Stimulated activated memory B cell treated with anti-CD40 and anti-IgM and Interleukin-4, amounts not matched to agents 10 μg/mL and 1 μg/mL and 100 μg/mL, for 72 hours (primary cell): ENCODE results near the gene IFRD2.
A peak's percentile ranks its signal among the peaks of the same experiment; 100 is the strongest.

Experiments
- ATAC-seq: fragments of 150-1000 bp; cut with Tn5 transposase; 2 replicates; pipeline ENCODE4 v1.10.0; 2021
- H3K27ac Mint-ChIP-seq: one replicate; pipeline ENCODE4 v1.8.0; 2022; ENCODE audit warnings: mild to moderate bottlenecking, mixed read lengths
- H3K27me3 Mint-ChIP-seq: one replicate; pipeline ENCODE4 v1.8.0; 2022; ENCODE audit warnings: mixed read lengths
- H3K36me3 Mint-ChIP-seq: one replicate; pipeline ENCODE4 v1.8.0; 2022; ENCODE audit warnings: mixed read lengths
- H3K4me1 Mint-ChIP-seq: one replicate; pipeline ENCODE4 v1.8.0; 2022; ENCODE audit warnings: mixed read lengths
- H3K4me3 Mint-ChIP-seq: one replicate; pipeline ENCODE4 v1.8.0; 2022; ENCODE audit warnings: mild to moderate bottlenecking, moderate library complexity, mixed read lengths
- H3K9me3 Mint-ChIP-seq: one replicate; pipeline ENCODE4 v1.8.0; 2022; ENCODE audit warnings: mixed read lengths

The IFRD2 gene

DNA sequence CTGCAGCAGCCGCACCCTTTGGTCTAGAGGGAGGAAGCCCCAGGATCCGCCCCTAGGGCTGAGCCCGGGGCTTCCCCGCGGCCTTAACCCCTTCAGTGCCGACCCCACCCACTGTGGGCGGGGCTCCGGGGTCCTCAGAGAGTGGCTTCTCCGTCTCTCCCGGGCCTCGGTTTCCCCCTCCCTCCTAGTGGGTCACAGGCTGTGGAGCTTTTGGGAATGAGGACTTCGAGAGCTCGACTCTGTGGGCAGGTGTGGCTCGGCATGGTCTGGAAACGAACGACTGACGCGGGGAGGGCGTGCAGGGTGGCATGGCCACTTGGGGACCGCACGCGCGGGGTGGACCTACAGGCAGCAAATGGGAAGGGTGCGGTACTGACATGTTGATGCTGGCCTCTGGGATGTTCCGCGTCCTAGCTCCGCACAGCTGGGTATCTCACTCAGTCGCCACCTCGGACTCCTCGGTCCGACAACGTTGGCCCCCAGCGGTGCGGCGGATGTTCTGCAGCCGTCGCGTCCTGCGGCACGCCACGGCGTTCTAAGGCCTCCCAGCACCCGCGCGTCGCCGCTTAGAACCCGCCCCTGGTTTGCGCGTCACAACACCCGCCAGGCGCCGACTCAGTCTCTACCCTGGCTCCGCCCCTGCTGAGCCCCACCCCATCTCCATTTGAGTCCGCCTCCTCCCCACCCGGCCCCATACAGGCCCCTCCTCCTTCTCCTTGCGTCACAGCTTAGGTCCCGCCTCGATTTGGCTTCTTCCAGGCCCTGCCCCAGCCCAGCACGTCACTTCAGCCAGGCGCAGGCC lies 6.8 kb upstream of the IFRD2 start, which contains the start of the genes HYAL3 and NAA80:
HYAL3 (minus strand) TSS at position 570 of the 802 bp plus-strand sequence. CDS start 3,803 bp downstream, outside the sequence.
NAA80 (minus strand) TSS at position 570 of the 802 bp plus-strand sequence. CDS start 1,942 bp downstream, outside the sequence.
- Mint-ChIP-seq H3K4me3 (peak within 1 kb of the TSS; percentile 94), H3K27me3 (no peaks in the 10 kb centered on the region), H3K36me3 (peaks cover 6% of the 10 kb centered on the region), H3K27ac (peak within 1 kb of the TSS; percentile 99), H3K4me1 (peaks cover 39% of the 10 kb centered on the region), H3K9me3 (no peaks in the 10 kb centered on the region)
- ATAC-seq: peak; percentile 95

DNA sequence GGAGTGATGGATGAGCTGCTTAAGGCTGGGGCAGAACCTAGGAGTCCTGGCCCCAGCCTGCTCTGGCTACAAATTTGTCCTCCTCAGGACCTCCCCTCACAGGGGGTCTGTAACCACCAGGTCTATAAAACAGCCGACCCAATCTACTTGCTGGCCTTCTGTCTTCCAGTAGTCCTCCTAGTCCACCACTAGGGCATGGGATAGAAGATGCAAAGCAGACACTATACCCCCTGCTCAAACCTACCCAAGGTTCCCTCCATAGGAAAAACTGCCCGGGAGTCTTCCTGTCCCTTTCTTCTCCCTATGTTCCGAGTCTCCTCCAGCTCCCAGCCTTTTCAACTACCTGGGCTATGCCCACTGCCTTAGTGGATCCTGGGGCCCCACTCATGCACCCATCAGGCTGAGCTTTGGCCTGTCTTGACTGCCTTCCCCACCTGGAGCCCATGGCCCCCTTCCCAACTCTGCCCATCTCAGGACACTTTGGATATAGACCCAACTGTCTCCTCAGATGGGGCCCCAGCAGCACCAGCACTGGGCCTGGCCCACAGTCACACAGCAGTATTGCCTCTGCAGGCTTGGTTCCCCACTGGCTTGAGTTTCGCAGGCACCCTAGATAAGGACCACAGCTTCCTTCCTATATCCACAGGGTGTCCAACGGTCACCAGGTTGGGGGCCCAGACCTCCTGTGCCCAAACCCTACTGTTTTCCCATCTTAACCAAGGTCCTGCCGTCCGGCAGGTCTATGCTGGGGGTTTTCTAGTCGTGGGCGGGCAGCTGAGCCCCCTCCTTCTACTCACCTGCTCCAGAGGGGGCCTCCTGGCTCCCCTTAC lies 5.9 kb upstream of the IFRD2 start:
- Mint-ChIP-seq H3K4me3 (peak overlapping the region; percentile 94), H3K27ac (peak overlapping the region; percentile 99), H3K9me3 (no peaks in the 10 kb centered on the region), H3K36me3 (peaks cover 6% of the 10 kb centered on the region), H3K4me1 (peaks cover 42% of the 10 kb centered on the region), H3K27me3 (no peaks in the 10 kb centered on the region)
- ATAC-seq: no peak

DNA sequence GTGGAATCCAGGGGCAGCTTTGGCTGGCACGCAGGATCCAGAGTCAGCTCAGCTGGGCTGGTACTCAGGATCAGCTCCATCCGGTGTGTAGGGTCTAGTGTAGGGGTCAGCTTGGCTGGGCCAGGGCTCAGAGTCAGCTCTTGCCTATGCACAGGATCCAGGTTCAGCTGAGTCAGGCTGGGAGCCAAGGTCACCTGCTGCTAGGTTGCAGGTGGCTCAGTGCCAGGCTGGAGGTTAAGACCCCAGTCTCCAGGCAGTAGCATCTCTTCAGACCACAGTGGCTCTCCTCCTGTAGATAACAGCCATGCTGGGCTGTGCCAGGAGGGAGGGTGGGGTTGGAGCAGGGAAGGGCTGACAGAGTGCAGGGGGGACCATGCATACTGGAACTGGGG lies 5.2 kb upstream of the IFRD2 start:
- H3K4me3 Mint-ChIP-seq: no peak overlapping the region
- H3K27ac Mint-ChIP-seq: no peak overlapping the region
- ATAC-seq: no peak
- peaks cover 6% of the 10 kb centered on the region for H3K36me3 Mint-ChIP-seq
- peaks cover 50% of the 10 kb centered on the region for H3K4me1 Mint-ChIP-seq
- H3K9me3 Mint-ChIP-seq: no peaks in the 10 kb centered on the region
- H3K27me3 Mint-ChIP-seq: no peaks in the 10 kb centered on the region

DNA sequence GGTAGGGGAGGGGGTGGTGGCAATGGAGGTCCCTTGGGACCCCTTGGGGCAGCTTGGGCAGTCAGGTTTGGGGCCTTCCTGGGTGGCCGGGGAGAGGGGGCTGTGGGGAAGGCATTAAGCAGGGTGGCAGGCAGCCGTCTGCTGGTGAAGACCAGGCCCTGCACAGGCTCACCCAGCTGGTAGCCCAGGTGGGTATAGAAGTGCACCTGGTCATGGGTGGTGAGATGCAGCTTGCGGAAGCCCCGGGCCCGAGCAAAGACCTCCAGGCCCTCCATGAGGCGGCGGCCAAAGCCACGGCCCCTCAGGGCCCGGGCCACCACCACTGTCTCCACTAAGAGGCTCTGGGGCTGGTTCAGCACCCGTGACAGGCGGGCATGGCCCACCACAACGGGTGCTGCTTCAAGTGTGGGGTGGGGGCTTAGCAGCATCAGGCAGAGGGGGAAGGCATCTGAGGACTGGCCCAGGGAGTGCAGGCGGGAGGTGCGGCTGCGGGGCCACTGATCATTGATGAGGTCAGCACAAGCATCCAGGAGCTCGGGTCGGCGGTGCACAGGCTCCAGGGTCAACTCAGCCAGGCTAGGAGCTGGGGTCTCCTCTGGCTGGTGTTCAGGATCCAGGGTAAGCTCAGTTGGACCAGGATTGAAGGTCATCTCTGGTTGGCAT lies 4.6 kb upstream of the IFRD2 start:
- H3K9me3 Mint-ChIP-seq: no peaks in the 10 kb centered on the region
- H3K27me3 Mint-ChIP-seq: no peaks in the 10 kb centered on the region
- H3K4me3 Mint-ChIP-seq: no peak overlapping the region
- no peak for ATAC-seq
- peaks cover 6% of the 10 kb centered on the region for H3K36me3 Mint-ChIP-seq
- peaks cover 52% of the 10 kb centered on the region for H3K4me1 Mint-ChIP-seq
- no peak overlapping the region for H3K27ac Mint-ChIP-seq

DNA sequence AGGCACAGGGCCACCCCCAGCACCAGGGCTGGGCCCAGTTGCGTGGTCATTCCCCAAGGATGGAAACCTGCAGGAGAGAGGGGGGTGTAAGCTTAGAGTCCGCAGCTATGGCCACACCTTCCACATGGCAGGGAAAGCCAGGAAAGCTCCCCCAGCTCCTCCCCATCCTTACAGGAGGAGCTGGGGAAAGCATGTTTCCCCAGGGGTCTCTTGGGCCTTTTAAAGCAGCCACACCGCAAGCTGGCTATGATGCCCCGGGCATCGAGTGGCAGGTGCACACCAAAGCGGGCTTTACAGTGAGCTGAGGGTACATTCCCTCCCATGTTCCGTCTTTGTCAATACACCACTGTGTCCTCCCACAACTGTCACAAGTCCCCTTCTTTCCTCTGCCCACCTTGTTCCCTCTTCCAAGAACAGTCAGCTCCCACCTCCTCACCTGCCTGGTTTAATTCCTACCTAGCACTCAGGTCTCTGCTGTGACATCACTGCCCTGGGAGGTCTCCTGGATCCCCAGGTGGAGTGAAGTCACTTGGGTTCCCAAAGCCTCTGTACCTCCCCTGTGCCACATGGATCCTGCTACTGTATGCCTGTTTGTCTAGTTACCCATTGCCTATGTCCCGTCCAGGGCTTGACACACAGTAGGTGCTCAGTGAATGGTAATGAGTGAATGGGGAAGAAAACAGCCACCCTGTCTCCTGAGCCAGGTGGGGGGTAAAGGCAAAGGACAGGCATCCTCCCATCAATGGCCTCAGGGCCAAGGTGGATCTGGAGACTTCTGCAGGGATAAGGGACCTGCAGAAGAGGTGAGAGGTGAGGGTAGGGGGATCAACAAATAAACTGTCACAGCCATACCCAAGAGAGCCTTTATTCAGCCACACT lies 3.6 kb upstream of the IFRD2 start:
- Mint-ChIP-seq H3K27me3 (no peaks in the 10 kb centered on the region), H3K9me3 (no peaks in the 10 kb centered on the region), H3K36me3 (peaks cover 12% of the 10 kb centered on the region), H3K27ac (no peak overlapping the region), H3K4me1 (peaks cover 58% of the 10 kb centered on the region), H3K4me3 (no peak overlapping the region)
- ATAC-seq: no peak

DNA sequence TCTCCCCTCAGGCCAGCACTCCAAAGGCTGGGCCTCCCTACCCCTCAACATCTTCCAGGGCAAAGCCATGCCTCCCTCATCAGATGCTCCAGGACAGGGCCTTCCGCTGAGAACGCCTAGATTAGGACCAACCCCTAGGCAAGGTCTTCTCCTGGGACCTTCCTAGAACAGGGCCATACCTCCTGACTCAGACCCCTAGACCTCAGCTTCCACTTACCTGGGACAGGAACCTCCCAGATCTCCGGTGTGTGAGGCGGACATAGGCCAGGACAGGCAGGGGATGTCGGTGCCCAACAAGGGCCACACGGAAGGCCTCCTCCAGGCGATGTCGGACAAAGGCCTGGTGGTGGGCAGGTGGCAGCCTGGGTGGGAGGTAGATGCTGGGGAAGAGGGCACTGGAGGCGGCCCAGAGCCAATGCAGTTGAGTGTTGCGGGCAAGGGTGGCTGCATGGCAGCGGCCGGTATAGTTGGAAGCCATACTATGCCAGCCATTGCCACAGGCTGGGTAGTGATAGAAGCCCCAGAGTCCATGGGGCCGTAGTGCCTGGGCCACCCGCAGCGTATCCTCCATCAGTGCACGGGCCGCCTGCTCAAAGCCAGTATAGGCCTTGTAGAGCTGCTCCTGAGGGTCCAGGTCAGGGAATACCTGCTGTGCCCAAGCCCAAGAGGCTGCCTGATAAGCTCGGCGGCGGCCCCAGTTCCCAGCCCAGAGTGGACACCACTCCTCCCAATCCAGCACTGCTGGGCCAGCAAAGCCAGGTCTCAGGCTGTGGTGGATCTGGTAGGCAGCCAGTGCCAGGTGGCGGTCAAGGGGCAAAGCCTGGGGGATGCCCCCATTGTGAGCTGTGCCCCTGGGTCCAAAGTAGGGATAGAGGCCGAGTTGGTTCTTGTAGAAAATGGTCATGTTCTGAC lies 2.5 kb upstream of the IFRD2 start:
- H3K4me3 Mint-ChIP-seq: no peak overlapping the region
- no peaks in the 10 kb centered on the region for H3K27me3 Mint-ChIP-seq
- ATAC-seq: no peak
- no peaks in the 10 kb centered on the region for H3K9me3 Mint-ChIP-seq
- H3K36me3 Mint-ChIP-seq: peaks cover 12% of the 10 kb centered on the region
- H3K27ac Mint-ChIP-seq: no peak overlapping the region
- H3K4me1 Mint-ChIP-seq: peaks cover 54% of the 10 kb centered on the region

DNA sequence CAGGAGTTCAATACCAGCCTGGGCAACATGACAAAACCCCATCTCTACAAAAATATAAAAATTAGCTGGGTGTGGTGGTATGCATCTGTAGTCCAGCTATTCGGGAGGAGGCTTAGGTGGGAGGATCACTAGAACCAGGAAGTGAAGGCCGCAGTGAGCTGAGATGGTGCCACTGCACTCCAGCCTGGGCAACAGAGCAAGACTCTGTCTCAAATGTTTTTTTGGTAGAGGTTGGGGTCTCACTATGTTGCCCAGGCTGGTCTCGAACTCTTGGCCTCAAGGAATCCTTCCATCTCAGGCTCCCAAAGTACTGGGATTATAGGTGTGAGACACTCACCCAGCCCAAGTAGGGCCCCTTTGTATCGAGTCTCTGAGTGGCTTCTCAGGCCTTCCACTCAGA lies 1.9 kb upstream of the IFRD2 start:
- Mint-ChIP-seq H3K9me3 (no peaks in the 10 kb centered on the region), H3K27ac (no peak overlapping the region), H3K4me3 (no peak overlapping the region), H3K27me3 (no peaks in the 10 kb centered on the region), H3K4me1 (peaks cover 53% of the 10 kb centered on the region), H3K36me3 (peaks cover 12% of the 10 kb centered on the region)
- ATAC-seq: no peak

DNA sequence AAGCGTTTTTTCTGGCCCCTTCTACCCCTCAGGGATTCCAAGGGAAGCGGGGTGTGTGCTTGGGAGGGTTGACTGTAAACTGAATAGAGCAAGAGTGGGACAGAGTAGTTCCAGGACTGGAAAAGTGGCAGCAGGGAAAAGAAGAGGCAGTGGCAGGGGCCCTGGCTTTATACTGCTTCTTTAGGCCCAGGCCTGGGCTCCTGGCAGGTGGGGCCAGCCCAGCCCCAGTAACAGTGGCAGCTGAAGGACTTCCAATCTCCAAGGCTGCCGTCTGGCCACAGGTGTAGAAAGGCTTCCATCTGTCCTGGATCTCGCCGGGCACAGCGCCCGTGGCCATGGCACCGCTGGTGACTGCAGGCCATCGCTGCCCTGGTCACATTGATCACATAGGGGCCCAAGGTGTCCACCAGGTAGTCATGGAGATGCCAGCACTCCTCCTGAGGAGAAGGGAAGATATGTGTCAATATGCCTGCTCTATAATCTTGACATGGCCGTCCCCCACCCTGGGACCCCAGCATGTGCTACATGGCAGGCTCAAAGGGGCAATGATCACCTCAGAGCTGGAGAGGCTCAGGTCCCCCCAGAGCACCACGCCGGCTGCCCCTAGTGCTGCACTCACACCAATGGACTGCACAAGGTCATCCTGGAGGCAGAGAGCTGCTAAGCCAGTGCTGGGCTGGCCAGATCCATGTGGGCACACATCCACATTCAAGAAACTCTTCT lies 1.0 kb upstream of the IFRD2 start:
- no peak for ATAC-seq
- Mint-ChIP-seq H3K27me3 (no peaks in the 10 kb centered on the region), H3K4me1 (peaks cover 49% of the 10 kb centered on the region), H3K4me3 (peak overlapping the region; percentile 94), H3K27ac (peak overlapping the region; percentile 95), H3K9me3 (no peaks in the 10 kb centered on the region), H3K36me3 (peaks cover 19% of the 10 kb centered on the region)

DNA sequence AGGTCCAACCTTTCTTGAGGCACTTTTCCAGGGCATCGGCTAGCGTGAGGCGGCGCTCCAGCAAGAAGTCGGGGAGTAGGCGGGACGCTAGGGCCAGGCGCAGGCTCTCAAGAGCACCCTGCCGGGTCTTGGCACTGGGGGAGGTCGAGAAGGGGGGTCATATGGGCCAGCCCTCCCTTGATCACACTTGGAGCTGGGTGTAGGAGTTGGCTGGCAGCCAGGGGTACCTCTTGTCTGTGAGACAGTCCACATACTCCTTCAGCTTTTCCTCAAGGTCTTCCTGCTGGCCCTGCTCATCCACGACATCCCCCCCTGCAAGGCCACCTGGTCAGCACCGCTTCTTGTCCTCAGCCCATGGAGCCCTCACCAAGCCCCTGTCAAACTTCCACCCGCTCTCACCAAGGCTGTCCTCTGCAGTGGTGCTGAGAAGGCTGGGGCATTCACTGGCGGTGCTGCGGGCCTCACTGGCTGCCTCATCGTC lies 2.0 kb downstream of the IFRD2 start:
- peaks cover 27% of the 10 kb centered on the region for H3K36me3 Mint-ChIP-seq
- H3K27me3 Mint-ChIP-seq: no peaks in the 10 kb centered on the region
- H3K27ac Mint-ChIP-seq: peak overlapping the region; percentile 95
- H3K4me1 Mint-ChIP-seq: peaks cover 30% of the 10 kb centered on the region
- no peak overlapping the region for H3K4me3 Mint-ChIP-seq
- H3K9me3 Mint-ChIP-seq: no peaks in the 10 kb centered on the region
- no peak for ATAC-seq

DNA sequence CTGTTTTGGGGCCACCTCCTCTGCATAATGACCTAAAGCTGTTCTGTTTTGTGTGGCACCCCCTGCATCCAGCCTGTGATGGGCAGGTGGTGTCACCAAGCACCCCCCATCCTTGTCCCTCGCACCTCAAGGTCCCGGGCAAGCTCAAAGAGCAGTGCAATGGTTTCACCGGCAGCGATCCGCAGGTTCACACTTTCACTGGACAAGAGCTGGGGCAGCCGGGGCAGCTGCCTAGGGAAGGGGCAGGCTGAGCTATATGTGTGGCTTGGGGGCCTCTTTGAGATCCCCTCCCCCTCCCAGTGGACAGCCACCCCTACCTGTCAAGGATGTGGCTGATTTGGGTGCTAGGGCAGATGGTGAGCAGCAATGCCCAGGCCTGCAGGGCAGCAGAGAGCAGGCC lies 3.1 kb downstream of the IFRD2 start:
- H3K36me3 Mint-ChIP-seq: peaks cover 27% of the 10 kb centered on the region
- no peaks in the 10 kb centered on the region for H3K9me3 Mint-ChIP-seq
- ATAC-seq: no peak
- H3K4me1 Mint-ChIP-seq: peaks cover 30% of the 10 kb centered on the region
- H3K27ac Mint-ChIP-seq: no peak overlapping the region
- H3K27me3 Mint-ChIP-seq: no peaks in the 10 kb centered on the region
- H3K4me3 Mint-ChIP-seq: no peak overlapping the region

DNA sequence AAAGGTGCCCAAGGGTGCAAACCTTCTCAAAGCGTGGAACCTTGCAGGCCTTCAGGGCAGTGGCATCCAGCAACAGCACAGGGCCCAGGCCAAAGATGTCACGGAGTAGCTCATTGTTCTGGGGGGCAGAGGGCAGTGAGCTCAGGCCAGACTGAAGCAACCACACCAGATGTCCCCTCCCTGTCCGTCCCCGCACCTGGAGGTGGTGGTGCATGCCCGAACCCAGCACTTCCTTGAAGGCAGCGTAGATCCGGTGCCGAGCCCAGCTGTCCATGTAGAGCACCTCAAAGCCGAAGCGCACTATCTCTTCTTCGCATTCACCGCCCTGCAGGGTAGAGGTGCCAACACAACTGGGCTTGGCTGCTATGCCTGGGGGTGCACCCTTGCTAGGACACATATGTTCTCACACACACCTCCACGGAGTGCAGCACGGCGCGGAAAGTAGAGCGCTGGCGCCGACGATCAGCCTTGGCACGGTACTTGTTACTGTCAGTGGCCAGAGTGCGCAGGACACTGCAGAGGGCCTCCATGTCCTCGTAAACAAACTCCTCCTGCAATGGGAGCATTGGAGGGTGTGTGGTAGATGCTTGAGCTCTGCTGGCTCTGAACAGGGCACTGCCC lies 3.7 kb downstream of the IFRD2 start:
- no peaks in the 10 kb centered on the region for H3K9me3 Mint-ChIP-seq

DNA sequence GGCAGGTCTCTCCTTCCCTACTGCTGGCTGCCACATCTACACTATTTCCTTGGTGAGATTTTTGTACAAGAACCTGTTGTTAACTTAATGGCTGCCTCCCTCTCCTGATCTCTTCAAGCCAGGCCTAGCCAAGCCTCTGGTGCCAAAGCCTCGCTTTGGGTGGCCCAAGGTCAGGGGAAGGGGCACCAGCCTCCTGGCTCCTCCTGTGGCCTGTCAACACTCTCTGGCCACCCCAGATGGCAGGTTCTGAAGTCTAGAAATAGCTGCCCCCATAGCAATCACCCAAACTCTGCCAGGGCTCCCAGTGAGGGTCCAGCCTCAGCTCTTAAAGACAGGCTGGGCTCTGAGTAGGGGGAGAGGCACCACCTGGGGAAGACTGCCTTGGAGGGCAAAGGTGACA lies 5.0 kb downstream of the IFRD2 start:
- H3K27me3 Mint-ChIP-seq: no peaks in the 10 kb centered on the region
- no peak for ATAC-seq
- peaks cover 18% of the 10 kb centered on the region for H3K4me1 Mint-ChIP-seq
- peaks cover 27% of the 10 kb centered on the region for H3K36me3 Mint-ChIP-seq
- H3K9me3 Mint-ChIP-seq: no peaks in the 10 kb centered on the region
- H3K4me3 Mint-ChIP-seq: no peak overlapping the region
- no peak overlapping the region for H3K27ac Mint-ChIP-seq

More for the DNA sequence above, 3.7 kb downstream of the IFRD2 start:
- peaks cover 30% of the 10 kb centered on the region for H3K4me1 Mint-ChIP-seq
- H3K27ac Mint-ChIP-seq: no peak overlapping the region
- no peaks in the 10 kb centered on the region for H3K27me3 Mint-ChIP-seq
- peaks cover 27% of the 10 kb centered on the region for H3K36me3 Mint-ChIP-seq
- H3K4me3 Mint-ChIP-seq: no peak overlapping the region
- no peak for ATAC-seq
